A673 (cell line): ENCODE measurements around the gene ADAM10.

ENCODE experiments used
- CTCF ChIP-seq: fragments of 300-800, 200-600 bp; sonication (generic); conservative IDR thresholded peaks from 2 replicates; pipeline ENCODE4 v1.5.1; 2017; ENCODE audit warnings: low read depth, mild to moderate bottlenecking, antibody characterized with exemption, low read length, moderate library complexity, mixed read lengths
- EZH2 ChIP-seq: fragments of 200-600 bp; sonication (generic); IDR thresholded peaks from 2 replicates; pipeline ENCODE4 v1.6.1; 2017; ENCODE audit warnings: borderline replicate concordance, low read depth, mild to moderate bottlenecking, mixed read lengths, antibody characterized with exemption, low read length; ENCODE audit not compliant: poor library complexity, severe bottlenecking

- TF ChIP-seq CTCF (no peak), EZH2 (no peak)
Measured at GRCh38 chr15:58556541-58556940, 193.0 kb downstream of the ADAM10 start.
